HG02840 (cell line): ENCODE results near the gene CNTROB.

Experiments
- ATAC-seq: cut with Tn5 transposase; IDR thresholded peaks from one replicate; pipeline ENCODE4 v1.9.1; 2021; ENCODE audit warnings: mild to moderate bottlenecking, moderate library complexity, moderate number of reproducible peaks; ENCODE audit not compliant: unreplicated experiment, low FRiP score

CNTROB gene

GRCh38 chr17:7903154-7904103 is 28.6 kb upstream of the CNTROB start:
- ATAC-seq, result no peak

GRCh38 chr17:7909089-7909488 is 22.9 kb upstream of the CNTROB start:
- no peak for ATAC-seq

GRCh38 chr17:7910281-7910680 is 21.7 kb upstream of the CNTROB start:
- no peak for ATAC-seq

GRCh38 chr17:7910711-7911110 is 21.3 kb upstream of the CNTROB start:
- ATAC-seq, result no peak

- ATAC-seq, result no peak
Measured at GRCh38 chr17:7911116-7911515, 20.9 kb upstream of the CNTROB start.

- no peak for ATAC-seq
Measured at GRCh38 chr17:7912927-7913524, 19.0 kb upstream of the CNTROB start.

- ATAC-seq, result peak; percentile 16
Measured at GRCh38 chr17:7915179-7915610, 16.8 kb upstream of the CNTROB start.

- peak; percentile 66 for ATAC-seq
Measured at GRCh38 chr17:7915611-7916384, 16.2 kb upstream of the CNTROB start, which contains the start of gene RNF227. RNF227 (minus strand) TSS chr17:7916289; CDS start chr17:7916195, 94 bp downstream.

GRCh38 chr17:7916385-7916682 is 15.7 kb upstream of the CNTROB start:
- ATAC-seq, result peak; percentile 20

- ATAC-seq, result no peak
Measured at GRCh38 chr17:7916808-7917207, 15.2 kb upstream of the CNTROB start.

GRCh38 chr17:7922269-7922844 is 9.6 kb upstream of the CNTROB start:
- ATAC-seq, result no peak

- ATAC-seq, result no peak
Measured at GRCh38 chr17:7922845-7923628, 9.0 kb upstream of the CNTROB start.

- no peak for ATAC-seq
Measured at GRCh38 chr17:7927596-7927995, 4.4 kb upstream of the CNTROB start.

- no peak for ATAC-seq
Measured at GRCh38 chr17:7929158-7930023, 2.6 kb upstream of the CNTROB start, which contains the start of gene KCNAB3. KCNAB3 (minus strand) TSS chr17:7929856; CDS start chr17:7929435, 421 bp downstream.

- ATAC-seq, result no peak
Measured at GRCh38 chr17:7930841-7931631, 970 bp upstream of the CNTROB start.

GRCh38 chr17:7932483-7932891 is 481 bp downstream of the CNTROB start:
- no peak for ATAC-seq

GRCh38 chr17:7932949-7933348 is 943 bp downstream of the CNTROB start:
- ATAC-seq, result no peak

- no peak for ATAC-seq
Measured at GRCh38 chr17:7935859-7936258, 3.9 kb downstream of the CNTROB start.
